ENCODE data around the gene NEBL.

Gene NEBL

DNA sequence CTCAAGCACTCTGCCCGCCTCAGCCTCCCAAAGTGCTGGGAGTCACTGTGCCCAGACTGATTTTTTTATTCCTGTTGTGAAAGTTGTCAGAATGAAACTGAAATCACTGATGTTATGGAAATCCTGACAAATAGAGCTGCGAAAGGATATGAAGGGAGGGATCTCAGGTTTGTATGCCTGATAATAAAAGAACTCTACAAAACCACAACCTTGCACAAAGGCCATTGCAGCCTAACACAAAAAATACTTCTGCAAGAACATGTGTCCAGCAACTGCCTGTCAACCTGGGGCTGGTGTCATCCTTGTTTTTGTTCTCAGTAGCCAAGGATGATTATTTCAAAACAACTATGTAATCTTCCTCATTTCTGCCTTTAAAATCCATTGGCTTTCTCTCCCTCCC is 126.1 kb downstream of the NEBL start:
- H3K4me3 ChIP-seq (ENCODE audit: low read depth, low read length): no peak overlapping the region
- no peak overlapping the region for H3K27ac ChIP-seq
- in situ Hi-C loops (cut with HindIII; ENCODE audit: low pct_ligation_motif_present, low sequenced_read_pairs): no loop called here
- no peaks in the 10 kb centered on the region for H3K27me3 ChIP-seq (replicated peaks)
- TF ChIP-seq CTCF (IDR thresholded peaks at IDR 0.05; ENCODE audit: low read depth, low read length, missing control alignments): no peak
- no peak for DNase-seq
- H3K36me3 ChIP-seq (replicated peaks): no peaks in the 10 kb centered on the region

DNA sequence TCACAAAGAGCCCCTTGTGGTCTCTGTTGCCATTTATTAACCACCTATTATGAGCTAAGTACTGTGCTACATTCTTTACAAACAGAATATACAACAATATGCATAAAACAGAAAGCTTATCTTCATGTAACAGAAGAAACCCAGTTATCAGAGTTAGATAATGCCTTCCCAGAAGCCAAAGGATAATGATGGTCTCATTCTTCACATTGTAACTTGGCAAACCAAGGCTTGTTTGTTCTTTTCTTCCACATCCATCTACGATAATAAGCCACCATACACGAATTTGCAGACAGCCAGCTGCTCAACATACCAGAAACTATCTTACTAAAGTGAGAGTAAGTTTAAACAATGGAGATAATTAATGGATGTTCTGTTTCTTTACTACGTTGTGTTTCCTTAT is 127.6 kb downstream of the NEBL start:
- in situ Hi-C loops (cut with HindIII; ENCODE audit: low pct_ligation_motif_present, low sequenced_read_pairs): no loop called here
- TF ChIP-seq CTCF (IDR thresholded peaks at IDR 0.05; ENCODE audit: low read depth, low read length, missing control alignments): no peak
- H3K4me3 ChIP-seq (ENCODE audit: low read depth, low read length): no peak overlapping the region
- no peaks in the 10 kb centered on the region for H3K36me3 ChIP-seq (replicated peaks)
- no peak for DNase-seq
- no peak overlapping the region for H3K27ac ChIP-seq
- no peaks in the 10 kb centered on the region for H3K27me3 ChIP-seq (replicated peaks)

DNA sequence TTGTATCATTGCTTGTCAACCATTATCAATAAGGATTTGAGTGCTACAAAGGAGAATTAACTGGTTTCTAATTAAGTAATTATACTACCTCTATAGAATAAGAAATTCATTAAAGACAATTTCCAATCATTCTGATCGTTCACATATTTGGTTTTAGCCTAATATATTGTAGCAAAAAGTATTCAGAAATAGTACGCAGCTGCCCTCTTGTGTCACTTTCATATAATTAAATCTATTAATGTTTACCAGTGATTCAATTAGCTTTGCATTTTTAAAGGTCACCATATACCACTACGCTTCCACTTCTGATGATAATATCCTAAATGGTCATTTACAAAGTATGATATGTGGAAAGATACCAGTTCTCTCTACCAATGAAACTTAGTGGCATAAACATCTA is 128.3 kb downstream of the NEBL start:
- no peak for TF ChIP-seq CTCF (IDR thresholded peaks at IDR 0.05; ENCODE audit: low read depth, low read length, missing control alignments)
- Histone ChIP-seq H3K36me3 (replicated peaks) (no peaks in the 10 kb centered on the region), H3K4me3 (ENCODE audit: low read depth, low read length) (no peak overlapping the region), H3K27ac (no peak overlapping the region), H3K27me3 (replicated peaks) (no peaks in the 10 kb centered on the region)
- DNase-seq: no peak
- in situ Hi-C loops (cut with HindIII; ENCODE audit: low pct_ligation_motif_present, low sequenced_read_pairs): no loop called here

DNA sequence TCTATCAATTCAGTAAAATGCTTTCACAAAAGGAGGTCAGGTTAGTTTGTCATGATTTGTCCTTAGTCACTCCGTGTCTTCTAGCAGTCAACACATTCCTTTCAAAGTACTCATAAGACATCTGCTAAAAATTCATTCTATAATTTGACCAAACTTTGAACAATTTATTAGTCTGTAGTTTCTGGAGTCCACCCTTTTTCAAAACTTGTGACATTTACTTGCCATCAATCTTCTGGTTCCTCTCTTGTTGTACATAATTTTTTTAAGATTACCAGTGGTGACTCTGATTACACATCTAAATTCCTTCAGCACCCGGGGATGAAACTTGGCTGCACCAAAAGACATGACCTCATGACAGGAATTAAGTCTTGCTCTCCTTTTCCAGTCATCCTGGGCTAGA is 130.1 kb downstream of the NEBL start:
- Histone ChIP-seq H3K4me3 (ENCODE audit: low read depth, low read length) (no peak overlapping the region), H3K27ac (no peak overlapping the region), H3K27me3 (replicated peaks) (no peaks in the 10 kb centered on the region), H3K36me3 (replicated peaks) (no peaks in the 10 kb centered on the region)
- peak; percentile 48 for DNase-seq
- no peak for TF ChIP-seq CTCF (IDR thresholded peaks at IDR 0.05; ENCODE audit: low read depth, low read length, missing control alignments)
- in situ Hi-C loops (cut with HindIII; ENCODE audit: low pct_ligation_motif_present, low sequenced_read_pairs): no loop called here

DNA sequence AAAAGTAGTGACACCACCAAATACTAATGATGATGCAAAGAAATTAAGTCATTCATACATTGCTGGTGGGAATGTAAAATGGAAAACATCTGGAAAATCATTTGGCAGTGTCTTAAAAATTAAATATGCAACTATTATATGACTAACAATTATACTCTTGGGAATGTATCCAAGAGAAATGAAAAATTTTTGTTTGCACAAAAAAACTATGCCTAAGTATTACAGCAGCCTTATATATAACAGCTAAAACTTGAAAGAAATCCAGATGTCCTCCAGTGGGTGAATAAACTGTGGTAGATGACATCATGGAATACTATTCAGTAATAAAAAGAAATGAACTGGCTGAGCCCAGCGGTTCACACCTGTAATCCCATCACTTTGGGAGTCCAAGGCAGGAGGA is 132.0 kb downstream of the NEBL start:
- TF ChIP-seq CTCF (IDR thresholded peaks at IDR 0.05; ENCODE audit: low read depth, low read length, missing control alignments): no peak
- no peak overlapping the region for H3K27ac ChIP-seq
- H3K36me3 ChIP-seq (replicated peaks): no peaks in the 10 kb centered on the region
- no peak for DNase-seq
- in situ Hi-C loops (cut with HindIII; ENCODE audit: low pct_ligation_motif_present, low sequenced_read_pairs): no loop called here
- H3K27me3 ChIP-seq (replicated peaks): no peaks in the 10 kb centered on the region
- no peak overlapping the region for H3K4me3 ChIP-seq (ENCODE audit: low read depth, low read length)

DNA sequence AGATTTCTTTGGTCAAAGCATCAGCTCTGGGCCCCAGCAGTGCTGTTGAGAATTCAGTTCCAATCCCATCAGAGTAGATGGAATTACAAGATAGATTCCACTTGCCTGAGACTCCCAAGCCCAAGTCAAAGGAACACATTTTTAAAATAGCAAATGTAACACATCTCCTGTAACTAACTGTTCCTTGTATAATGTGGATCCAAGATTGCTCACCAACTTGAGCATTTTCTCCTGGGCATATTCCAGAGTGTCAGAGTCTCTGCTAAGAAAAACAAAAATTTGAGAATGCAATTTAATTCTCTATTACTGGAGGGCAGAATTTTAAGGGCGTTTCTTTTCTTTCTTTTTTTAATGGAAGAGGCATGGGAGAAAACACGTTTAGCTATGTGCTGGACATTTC is 136.7 kb downstream of the NEBL start:
- DNase-seq: no peak
- Histone ChIP-seq H3K27ac (no peak overlapping the region), H3K27me3 (replicated peaks) (no peaks in the 10 kb centered on the region), H3K4me3 (ENCODE audit: low read depth, low read length) (no peak overlapping the region), H3K36me3 (replicated peaks) (no peaks in the 10 kb centered on the region)
- in situ Hi-C loops (cut with HindIII; ENCODE audit: low pct_ligation_motif_present, low sequenced_read_pairs): no loop called here
- TF ChIP-seq CTCF (IDR thresholded peaks at IDR 0.05; ENCODE audit: low read depth, low read length, missing control alignments): no peak

All from brain microvascular endothelial cell (primary cell).